Upper lobe of left lung (tissue), 4 donors: ENCODE data around the gene LRRC1.

Source experiments
- CTCF ChIP-seq, 6 experiments: fragments of 450-650 bp in 4 of 6; fragments of 200-600 bp in 2 of 6; sonication (generic) in 2 of 6; IDR thresholded peaks; one replicate each; pipeline ENCODE4 v1.5.1; 2016 to 2019; ENCODE audit warnings: antibody characterized with exemption in 6 of 6
- POLR2AphosphoS5 ChIP-seq, 2 donors: sonication (generic); formaldehyde crosslinking; IDR thresholded peaks; one replicate each; pipeline ENCODE4 v1.5.1; 2017; ENCODE audit warnings: antibody characterized with exemption in 2 of 2

- no peak for TF ChIP-seq POLR2AphosphoS5 (IDR thresholded peaks at IDR 0.05)
- no peak for TF ChIP-seq CTCF (IDR thresholded peaks at IDR 0.05)
Measured at GRCh38 chr6:53888931-53889330, 94.1 kb downstream of the LRRC1 start.
